Neural progenitor cell (in vitro differentiated cells): ENCODE measurements around the gene WDR36. TPM values are rescaled to one million over a fixed set of nuclear protein-coding genes. Genes with fewer than 3 reads are reported as not detected.

Experiments
- DNase-seq: peaks from one replicate; pipeline ENCODE4 v3.0.0-alpha.2; 2016; ENCODE audit warnings: low spot score
- H2AFZ ChIP-seq: fragments of 200-600 bp; sonication (generic); replicated peaks from 2 replicates; pipeline ENCODE4 v1.6.1; 2016; ENCODE audit warnings: antibody characterized with exemption
- H3F3A ChIP-seq: fragments of 200-600 bp; sonication (generic); 2 replicates; pipeline ENCODE4 v1.6.1; 2016; ENCODE audit warnings: antibody characterized with exemption, low read depth
- H3K27ac ChIP-seq: fragments of 200-600 bp; sonication (generic); 2 replicates; pipeline ENCODE4 v1.5.1; 2016; ENCODE audit warnings: mild to moderate bottlenecking
- H3K27me3 ChIP-seq: fragments of 200-600 bp; sonication (generic); 2 replicates; pipeline ENCODE4 v1.6.1; 2016; ENCODE audit warnings: mild to moderate bottlenecking, moderate library complexity
- H3K36me3 ChIP-seq: fragments of 200-600 bp; sonication (generic); 2 replicates; pipeline ENCODE4 v1.5.1; 2016
- H3K4me1 ChIP-seq: fragments of 200-600 bp; sonication (generic); 2 replicates; pipeline ENCODE4 v1.6.1; 2016; ENCODE audit warnings: mixed run types
- H3K4me2 ChIP-seq: fragments of 200-600 bp; sonication (generic); 2 replicates; pipeline ENCODE4 v1.6.1; 2016
- H3K4me3 ChIP-seq: fragments of 200-600 bp; sonication (generic); 2 replicates; pipeline ENCODE4 v1.5.1; 2016
- H3K79me2 ChIP-seq: fragments of 200-600 bp; sonication (generic); 2 replicates; pipeline ENCODE4 v1.6.1; 2016; ENCODE audit warnings: low read depth
- H3K9ac ChIP-seq: fragments of 200-600 bp; sonication (generic); 2 replicates; pipeline ENCODE4 v1.6.1; 2016
- H3K9me3 ChIP-seq: fragments of 200-600 bp; sonication (generic); 2 replicates; pipeline ENCODE4 v1.5.1; 2016; ENCODE audit warnings: low read depth
- H4K20me1 ChIP-seq: fragments of 200-600 bp; sonication (generic); 2 replicates; pipeline ENCODE4 v1.6.1; 2016; ENCODE audit warnings: low read depth
- H3K27ac Mint-ChIP-seq: 3 replicates; pipeline ENCODE4 v1.8.0; 2021; ENCODE audit warnings: mixed read lengths
- H3K27me3 Mint-ChIP-seq: 2 replicates; pipeline ENCODE4 v1.8.0; 2022; ENCODE audit warnings: low read depth, mild to moderate bottlenecking, inconsistent platforms, moderate library complexity, mixed read lengths; ENCODE audit not compliant: insufficient read depth
- H3K36me3 Mint-ChIP-seq: 3 replicates; pipeline ENCODE4 v1.8.0; 2021; ENCODE audit warnings: mixed read lengths
- H3K4me1 Mint-ChIP-seq: 3 replicates; pipeline ENCODE4 v1.8.0; 2021; ENCODE audit warnings: mixed read lengths
- H3K4me3 Mint-ChIP-seq: 3 replicates; pipeline ENCODE4 v1.8.0; 2021; ENCODE audit warnings: mild to moderate bottlenecking, moderate library complexity, mixed read lengths
- H3K9me3 Mint-ChIP-seq: 3 replicates; pipeline ENCODE4 v1.8.0; 2020; ENCODE audit warnings: mixed read lengths
- EZH2 ChIP-seq: fragments of 200-600 bp; sonication (generic); IDR thresholded peaks from 2 replicates; pipeline ENCODE4 v1.6.1; 2017; ENCODE audit warnings: antibody characterized with exemption, mild to moderate bottlenecking, moderate library complexity
- EZH2phosphoT487 ChIP-seq: fragments of 200-600 bp; sonication (generic); IDR thresholded peaks from 2 replicates; pipeline ENCODE4 v1.6.1; 2017; ENCODE audit warnings: antibody characterized with exemption
- total RNA-seq: library from RNA; depleted of rRNA; stranded (reverse); fragments of >200 nt; gene quantifications from 2 replicates; pipeline ENCODE4 v1.2.3, GENCODE V29; 2015; ENCODE audit warnings: low replicate concordance
- TF ChIP-seq, protein P1 (sequence below): fragments of 200-600 bp; sonication (generic); IDR thresholded peaks from 2 replicates; pipeline ENCODE4 v1.5.1; 2017; ENCODE audit warnings: antibody characterized with exemption, mild to moderate bottlenecking

WDR36 gene
- total RNA-seq, 1 donor from 2014 or later: 60.1 TPM

DNA sequence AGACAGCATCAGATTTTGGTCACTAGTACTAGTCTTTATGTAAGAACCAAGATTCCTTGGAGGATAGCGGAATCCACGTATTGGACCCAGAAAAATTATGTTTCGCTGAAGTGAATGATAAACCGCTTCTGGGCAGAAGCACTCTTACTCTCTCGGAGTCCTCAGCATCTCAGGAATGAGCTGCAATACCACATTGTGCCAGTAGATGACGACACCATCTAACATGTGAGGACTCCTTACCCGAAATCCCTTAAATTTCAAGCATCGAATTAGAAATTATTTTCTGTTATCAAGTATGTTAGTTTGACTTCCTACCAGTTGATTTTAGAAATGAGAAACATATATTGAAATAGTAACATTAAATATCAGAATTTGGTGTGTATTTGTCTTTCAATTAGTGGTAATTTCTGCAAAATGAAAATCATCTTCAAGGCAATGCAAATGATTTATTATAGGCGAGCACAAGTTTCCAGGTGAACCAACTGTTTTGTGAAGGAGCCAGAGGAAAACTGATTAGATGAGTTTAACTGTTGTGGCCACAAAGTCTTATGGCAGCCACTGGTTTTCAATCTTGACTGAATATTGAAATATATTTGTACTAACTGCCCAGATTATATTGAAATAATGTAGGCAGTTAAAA, 66.1 kb downstream of the WDR36 start:
- H3K4me1 Mint-ChIP-seq: no peaks in the 10 kb centered on the region
- Histone ChIP-seq H3F3A (no peaks in the 10 kb centered on the region), H3K79me2 (no peaks in the 10 kb centered on the region), H3K4me1 (no peaks in the 10 kb centered on the region), H3K4me2 (no peak overlapping the region), H3K27ac (no peak overlapping the region), H3K9me3 (no peaks in the 10 kb centered on the region), H2AFZ (peak overlapping the region; percentile 83), H3K4me3 (no peak overlapping the region), H4K20me1 (no peaks in the 10 kb centered on the region), H3K27me3 (peaks cover 6% of the 10 kb centered on the region), H3K9ac (no peak overlapping the region), H3K36me3 (no peaks in the 10 kb centered on the region)
- TF ChIP-seq EZH2: no peak
- TF ChIP-seq EZH2phosphoT487: no peak
- TF ChIP-seq, protein P1, sequence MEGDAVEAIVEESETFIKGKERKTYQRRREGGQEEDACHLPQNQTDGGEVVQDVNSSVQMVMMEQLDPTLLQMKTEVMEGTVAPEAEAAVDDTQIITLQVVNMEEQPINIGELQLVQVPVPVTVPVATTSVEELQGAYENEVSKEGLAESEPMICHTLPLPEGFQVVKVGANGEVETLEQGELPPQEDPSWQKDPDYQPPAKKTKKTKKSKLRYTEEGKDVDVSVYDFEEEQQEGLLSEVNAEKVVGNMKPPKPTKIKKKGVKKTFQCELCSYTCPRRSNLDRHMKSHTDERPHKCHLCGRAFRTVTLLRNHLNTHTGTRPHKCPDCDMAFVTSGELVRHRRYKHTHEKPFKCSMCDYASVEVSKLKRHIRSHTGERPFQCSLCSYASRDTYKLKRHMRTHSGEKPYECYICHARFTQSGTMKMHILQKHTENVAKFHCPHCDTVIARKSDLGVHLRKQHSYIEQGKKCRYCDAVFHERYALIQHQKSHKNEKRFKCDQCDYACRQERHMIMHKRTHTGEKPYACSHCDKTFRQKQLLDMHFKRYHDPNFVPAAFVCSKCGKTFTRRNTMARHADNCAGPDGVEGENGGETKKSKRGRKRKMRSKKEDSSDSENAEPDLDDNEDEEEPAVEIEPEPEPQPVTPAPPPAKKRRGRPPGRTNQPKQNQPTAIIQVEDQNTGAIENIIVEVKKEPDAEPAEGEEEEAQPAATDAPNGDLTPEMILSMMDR: peak; percentile 100
- no peak overlapping the region for H3K27ac Mint-ChIP-seq
- no peak overlapping the region for H3K4me3 Mint-ChIP-seq
- peak; percentile 79 for DNase-seq
- H3K36me3 Mint-ChIP-seq: no peaks in the 10 kb centered on the region
- H3K9me3 Mint-ChIP-seq: peaks cover 3% of the 10 kb centered on the region
- H3K27me3 Mint-ChIP-seq: no peaks in the 10 kb centered on the region

DNA sequence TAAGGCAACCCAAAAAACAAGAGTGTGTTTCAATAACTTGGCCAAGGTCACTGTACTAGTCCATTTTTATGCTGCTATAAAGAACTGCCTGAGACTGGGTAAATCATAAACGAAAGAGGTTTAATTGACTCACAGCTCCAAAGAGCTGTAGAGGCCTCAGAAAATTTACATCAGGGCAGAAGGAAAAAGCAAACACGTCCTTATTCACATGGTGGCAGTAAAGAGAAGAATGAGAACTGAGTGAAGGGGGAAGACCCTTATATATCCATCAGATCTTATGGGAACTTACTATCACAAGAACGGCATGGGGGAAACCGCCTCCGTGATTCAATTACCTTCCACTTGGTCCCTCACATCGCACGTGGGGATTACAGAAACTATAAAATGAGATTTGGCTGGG, 67.7 kb downstream of the WDR36 start:
- Mint-ChIP-seq H3K4me3 (no peak overlapping the region), H3K4me1 (peaks cover 12% of the 10 kb centered on the region), H3K27me3 (no peaks in the 10 kb centered on the region), H3K36me3 (no peaks in the 10 kb centered on the region), H3K27ac (no peak overlapping the region), H3K9me3 (peaks cover 3% of the 10 kb centered on the region)
- H3K9ac ChIP-seq: no peak overlapping the region
- no peak overlapping the region for H3K4me3 ChIP-seq
- H3K9me3 ChIP-seq: no peaks in the 10 kb centered on the region
- H3K27me3 ChIP-seq: peaks cover 6% of the 10 kb centered on the region
- no peak overlapping the region for H3K4me2 ChIP-seq
- no peaks in the 10 kb centered on the region for H4K20me1 ChIP-seq
- no peak overlapping the region for H2AFZ ChIP-seq
- peaks cover 4% of the 10 kb centered on the region for H3F3A ChIP-seq
- H3K4me1 ChIP-seq: peaks cover 10% of the 10 kb centered on the region
- no peak for DNase-seq
- no peaks in the 10 kb centered on the region for H3K79me2 ChIP-seq
- H3K36me3 ChIP-seq: no peaks in the 10 kb centered on the region
- TF ChIP-seq EZH2: no peak
- TF ChIP-seq, protein P1: peak; percentile 22
- H3K27ac ChIP-seq: no peak overlapping the region

DNA sequence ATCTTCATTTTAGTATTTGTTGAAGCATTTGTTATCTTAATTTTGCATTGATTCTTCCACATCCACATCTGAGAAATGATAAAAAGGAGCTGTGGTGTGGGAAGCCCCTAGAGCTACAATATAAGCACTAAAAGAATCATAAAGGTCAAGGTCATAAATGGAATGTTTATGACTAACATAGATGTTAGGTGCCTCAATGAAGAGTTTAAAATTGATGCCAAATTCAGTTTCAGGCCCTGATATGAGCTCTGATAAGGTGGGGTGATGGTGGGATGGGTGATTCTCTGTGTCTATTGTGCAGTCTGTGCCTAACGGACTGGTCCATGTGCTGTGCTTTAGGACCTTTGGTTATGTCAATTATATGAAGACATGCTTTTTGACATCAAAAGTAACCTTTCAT, 70.9 kb downstream of the WDR36 start:
- H4K20me1 ChIP-seq: no peaks in the 10 kb centered on the region
- H3K79me2 ChIP-seq: no peaks in the 10 kb centered on the region
- Mint-ChIP-seq H3K36me3 (no peaks in the 10 kb centered on the region), H3K9me3 (peaks cover 3% of the 10 kb centered on the region), H3K4me1 (peaks cover 16% of the 10 kb centered on the region), H3K27me3 (no peaks in the 10 kb centered on the region), H3K4me3 (no peak overlapping the region), H3K27ac (no peak overlapping the region)
- no peak overlapping the region for H3K9ac ChIP-seq
- TF ChIP-seq, protein P1: no peak
- TF ChIP-seq EZH2phosphoT487: no peak
- TF ChIP-seq EZH2: no peak
- no peaks in the 10 kb centered on the region for H3K9me3 ChIP-seq
- peaks cover 16% of the 10 kb centered on the region for H3K4me1 ChIP-seq
- no peaks in the 10 kb centered on the region for H3K36me3 ChIP-seq
- no peak overlapping the region for H3K27ac ChIP-seq
- H3K4me3 ChIP-seq: no peak overlapping the region
- H2AFZ ChIP-seq: no peak overlapping the region
- H3F3A ChIP-seq: peaks cover 4% of the 10 kb centered on the region
- DNase-seq: no peak
- H3K4me2 ChIP-seq: no peak overlapping the region
- H3K27me3 ChIP-seq: no peaks in the 10 kb centered on the region
